ENCODE data around the gene LEMD2.

Gene LEMD2

DNA sequence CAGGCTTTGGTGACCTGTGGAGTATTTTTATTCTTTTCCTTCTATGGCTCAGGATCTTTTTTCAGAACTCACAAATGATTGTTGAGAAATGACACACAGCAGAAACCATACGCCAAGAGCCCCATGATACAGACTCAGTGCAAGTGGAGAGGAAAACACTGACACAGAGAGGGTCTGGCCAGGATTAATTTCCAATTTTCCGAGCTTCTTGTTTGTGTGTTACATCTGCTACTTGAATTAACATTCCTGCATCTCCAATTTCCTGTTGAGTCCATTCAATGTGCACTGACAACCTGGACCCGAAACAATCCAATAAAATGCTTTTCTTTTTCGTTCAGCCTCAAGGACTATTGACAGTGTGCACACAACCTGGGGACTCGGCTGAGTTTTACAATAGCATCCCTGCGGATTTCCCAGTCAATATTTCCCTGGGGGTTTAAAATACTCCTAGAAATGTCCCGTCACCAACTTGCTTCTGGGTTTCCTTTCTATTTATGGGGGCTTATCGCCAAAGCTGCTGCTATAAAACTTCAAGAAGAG, 19.8 kb upstream of the LEMD2 start:
- TF ChIP-seq, protein P1, sequence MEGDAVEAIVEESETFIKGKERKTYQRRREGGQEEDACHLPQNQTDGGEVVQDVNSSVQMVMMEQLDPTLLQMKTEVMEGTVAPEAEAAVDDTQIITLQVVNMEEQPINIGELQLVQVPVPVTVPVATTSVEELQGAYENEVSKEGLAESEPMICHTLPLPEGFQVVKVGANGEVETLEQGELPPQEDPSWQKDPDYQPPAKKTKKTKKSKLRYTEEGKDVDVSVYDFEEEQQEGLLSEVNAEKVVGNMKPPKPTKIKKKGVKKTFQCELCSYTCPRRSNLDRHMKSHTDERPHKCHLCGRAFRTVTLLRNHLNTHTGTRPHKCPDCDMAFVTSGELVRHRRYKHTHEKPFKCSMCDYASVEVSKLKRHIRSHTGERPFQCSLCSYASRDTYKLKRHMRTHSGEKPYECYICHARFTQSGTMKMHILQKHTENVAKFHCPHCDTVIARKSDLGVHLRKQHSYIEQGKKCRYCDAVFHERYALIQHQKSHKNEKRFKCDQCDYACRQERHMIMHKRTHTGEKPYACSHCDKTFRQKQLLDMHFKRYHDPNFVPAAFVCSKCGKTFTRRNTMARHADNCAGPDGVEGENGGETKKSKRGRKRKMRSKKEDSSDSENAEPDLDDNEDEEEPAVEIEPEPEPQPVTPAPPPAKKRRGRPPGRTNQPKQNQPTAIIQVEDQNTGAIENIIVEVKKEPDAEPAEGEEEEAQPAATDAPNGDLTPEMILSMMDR (IDR thresholded peaks at IDR 0.05) = no peak
- Histone ChIP-seq H3K27ac (no peak overlapping the region), H3K4me3 (no peak overlapping the region)
- no peak for DNase-seq (ENCODE audit: low spot score)

DNA sequence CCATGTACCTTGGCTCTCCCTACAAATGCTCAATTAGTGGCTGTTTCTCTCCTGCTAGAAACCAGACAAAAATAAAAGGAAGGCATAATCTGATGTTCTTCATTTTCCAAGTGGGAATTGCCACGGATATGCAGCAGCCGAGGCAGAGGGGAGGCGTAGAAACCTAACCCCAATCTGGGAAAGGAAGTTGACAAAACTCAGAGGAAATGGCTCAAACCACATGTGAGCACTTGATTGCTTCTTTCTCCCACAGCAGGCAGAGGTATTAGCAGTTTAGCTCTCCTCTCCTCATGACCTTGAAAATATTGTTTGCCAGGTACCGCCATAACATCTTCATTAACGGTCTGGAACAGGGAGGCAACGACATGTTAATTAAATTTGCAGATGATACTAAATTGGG, 18.7 kb upstream of the LEMD2 start:
- DNase-seq (ENCODE audit: low spot score) = no peak
- Histone ChIP-seq H3K27ac (no peak overlapping the region), H3K4me3 (no peak overlapping the region)
- TF ChIP-seq, protein P1 (IDR thresholded peaks at IDR 0.05) = no peak

DNA sequence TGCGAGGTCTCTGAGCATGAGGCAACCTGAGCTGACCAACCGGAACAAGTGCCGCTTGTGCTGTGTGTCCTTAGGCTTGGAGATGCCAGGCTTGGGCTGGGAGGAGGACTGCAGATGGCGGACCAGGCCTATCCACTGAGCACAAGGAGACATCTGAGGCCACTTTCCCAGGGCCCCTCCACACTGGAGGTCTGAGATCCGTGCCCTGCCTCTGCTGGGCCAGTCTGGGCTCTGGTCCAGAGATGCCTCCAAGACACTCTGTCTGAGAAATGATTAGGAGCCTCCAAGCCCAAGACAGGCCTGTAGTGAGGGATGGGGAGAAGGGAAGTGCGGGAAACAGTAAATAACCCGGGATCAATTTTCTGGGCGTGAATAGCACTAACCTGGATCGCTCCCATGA, 17.9 kb upstream of the LEMD2 start:
- Histone ChIP-seq H3K27ac (no peak overlapping the region), H3K4me3 (no peak overlapping the region)
- TF ChIP-seq, protein P1 (IDR thresholded peaks at IDR 0.05) = no peak
- no peak for DNase-seq (ENCODE audit: low spot score)

DNA sequence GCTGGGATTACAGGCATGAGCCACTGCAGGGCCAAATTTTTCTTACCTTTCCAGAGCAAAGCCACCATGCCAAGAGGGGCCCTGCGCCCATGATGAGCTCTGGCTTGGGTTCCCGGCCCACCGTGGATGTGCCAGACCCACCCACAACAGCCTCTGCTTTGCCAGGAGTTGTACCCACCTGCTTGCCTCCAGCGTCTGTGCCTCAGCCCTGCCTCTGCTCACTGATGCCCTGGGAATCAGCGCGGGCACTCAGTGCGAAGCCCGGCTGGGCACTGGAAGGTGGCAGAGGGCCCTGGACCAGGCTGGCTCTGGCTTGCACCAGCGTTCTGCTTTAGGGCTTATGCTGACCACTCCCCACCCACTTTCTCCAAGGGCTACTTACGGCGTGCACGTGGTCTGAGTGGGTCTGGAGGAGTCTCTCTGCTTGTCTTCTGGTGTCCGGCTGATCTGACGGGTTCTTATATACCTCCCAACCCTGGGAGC, 14.7 kb upstream of the LEMD2 start, which contains the start of gene MLN:
Gene MLN, minus strand, starts transcription at position 433 of the 483 bp plus-strand sequence. CDS start 2,840 bp downstream, outside the sequence.
- TF ChIP-seq, protein P1 (IDR thresholded peaks at IDR 0.05) = no peak
- no peak for DNase-seq (ENCODE audit: low spot score)
- no peak within 1 kb of the TSS for H3K4me3 ChIP-seq
- H3K27ac ChIP-seq = no peak within 1 kb of the TSS

DNA sequence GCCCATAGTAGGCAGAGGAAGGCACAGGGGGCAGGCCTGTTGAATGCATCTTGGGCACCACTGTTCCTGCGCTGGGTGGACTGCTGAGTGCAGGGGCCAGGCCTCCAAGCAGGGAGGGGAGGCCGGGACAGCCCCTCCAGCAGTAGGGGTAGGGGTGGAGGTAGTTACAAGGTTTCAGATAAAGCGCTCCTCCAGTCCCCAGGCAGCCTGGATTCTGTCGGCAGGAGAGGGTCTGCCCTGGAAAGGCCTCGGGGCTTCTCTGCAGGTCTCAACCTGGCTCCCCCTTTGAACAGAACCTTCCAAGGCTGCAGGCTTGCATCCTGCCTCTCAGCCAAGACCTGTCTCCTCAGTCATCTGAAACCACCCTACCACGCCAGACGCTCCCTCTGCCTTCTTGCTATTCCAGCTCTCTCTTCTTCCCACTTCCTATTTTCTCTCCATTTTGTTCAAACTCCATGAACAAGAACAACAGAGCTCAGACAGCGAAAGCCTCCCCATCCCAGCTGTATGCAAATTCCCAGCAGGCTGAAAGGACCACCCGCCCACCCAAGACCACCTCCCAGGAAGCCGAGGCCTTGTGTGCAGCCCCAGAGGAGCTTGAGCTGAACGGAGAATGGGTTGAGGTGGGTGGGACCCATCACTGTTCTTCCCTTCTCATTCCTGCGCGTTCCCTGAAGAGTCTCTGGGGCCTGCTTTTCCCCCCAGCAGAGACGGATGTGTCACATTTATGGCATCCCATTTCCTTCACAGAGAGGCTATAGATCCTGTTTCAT, 13.4 kb upstream of the LEMD2 start:
- DNase-seq (ENCODE audit: low spot score) = no peak
- Histone ChIP-seq H3K4me3 (no peak overlapping the region), H3K27ac (no peak overlapping the region)
- TF ChIP-seq, protein P1 (IDR thresholded peaks at IDR 0.05) = no peak

DNA sequence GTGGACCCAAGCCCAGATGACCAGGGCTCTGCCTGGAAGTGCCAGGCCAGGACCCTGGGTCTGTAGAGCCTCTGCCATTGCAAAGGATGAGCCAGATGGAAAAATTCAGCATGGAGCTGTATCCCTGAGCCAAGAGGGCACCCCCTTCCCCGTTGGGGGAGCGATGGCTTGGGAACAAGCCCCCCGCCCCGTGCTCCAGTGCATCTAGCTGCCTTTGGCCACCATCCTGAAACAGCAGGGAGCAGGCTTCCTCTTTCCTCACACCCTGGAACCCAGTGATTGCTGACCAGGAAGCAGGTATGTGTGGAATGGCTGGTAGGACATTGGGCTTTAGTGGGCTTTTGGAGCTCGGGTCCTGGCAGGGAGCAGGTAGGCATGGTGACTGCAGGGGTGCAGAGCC, 12.7 kb upstream of the LEMD2 start:
- TF ChIP-seq, protein P1 (IDR thresholded peaks at IDR 0.05) = no peak
- no peak overlapping the region for H3K27ac ChIP-seq
- H3K4me3 ChIP-seq = no peak overlapping the region
- no peak for DNase-seq (ENCODE audit: low spot score)

All from coronary artery (tissue), 2 donors.